HepG2 (cell line): ENCODE data around the gene PTPRM. TPM values are rescaled to one million over a fixed set of nuclear protein-coding genes. Genes with fewer than 3 reads are reported as not detected.

Experiments
- AKNA ChIP-seq: sonication (generic); formaldehyde crosslinking; IDR thresholded peaks from 2 replicates; pipeline ENCODE4 v1.4.0; 2020; ENCODE audit warnings: missing genetic modification reagents, borderline replicate concordance
- CBFB ChIP-seq: sonication (generic); formaldehyde crosslinking; IDR thresholded peaks from 2 replicates; pipeline ENCODE4 v1.4.0; 2020; ENCODE audit warnings: missing genetic modification reagents
- FOXP1 ChIP-seq, 2 experiments: fragments of 450-650 bp in 1 of 2; IDR thresholded peaks; 2 replicates each; pipeline ENCODE4 v1.6.1; 2017 to 2018; ENCODE audit warnings: antibody characterized with exemption in 1 of 2
- GZF1 ChIP-seq: sonication (generic); formaldehyde crosslinking; IDR thresholded peaks from 2 replicates; pipeline ENCODE4 v1.5.1; 2020; ENCODE audit warnings: mild to moderate bottlenecking, missing genetic modification reagents
- HOMEZ ChIP-seq: IDR thresholded peaks from 2 replicates; pipeline ENCODE4 v1.6.1; 2016; ENCODE audit warnings: low read depth
- JUN ChIP-seq: sonication (generic); formaldehyde crosslinking; IDR thresholded peaks from 2 replicates; pipeline ENCODE4 v1.4.0; 2020; ENCODE audit warnings: mild to moderate bottlenecking, missing genetic modification reagents
- SAFB2 ChIP-seq: sonication (generic); formaldehyde crosslinking; IDR thresholded peaks from 2 replicates; pipeline ENCODE4 v1.5.1; 2020; ENCODE audit warnings: missing genetic modification reagents, low read depth, mild to moderate bottlenecking, borderline replicate concordance
- TRIM22 ChIP-seq: fragments of 450-650 bp; IDR thresholded peaks from 2 replicates; pipeline ENCODE4 v1.6.1; 2017
- ZNF264 ChIP-seq: sonication (generic); formaldehyde crosslinking; IDR thresholded peaks from 2 replicates; pipeline ENCODE4 v1.4.0; 2020; ENCODE audit warnings: missing genetic modification reagents
- ZNF530 ChIP-seq: sonication (generic); formaldehyde crosslinking; IDR thresholded peaks from 2 replicates; pipeline ENCODE4 v1.5.0; 2020; ENCODE audit warnings: low read depth, mild to moderate bottlenecking, missing genetic modification reagents
- ZNF691 ChIP-seq: sonication (generic); formaldehyde crosslinking; IDR thresholded peaks from 2 replicates; pipeline ENCODE4 v1.4.0; 2020; ENCODE audit warnings: missing genetic modification reagents, low read depth, mild to moderate bottlenecking, borderline replicate concordance
- ZNF703 ChIP-seq: sonication (generic); formaldehyde crosslinking; IDR thresholded peaks from 2 replicates; pipeline ENCODE4 v1.5.1; 2020; ENCODE audit warnings: missing genetic modification reagents, mild to moderate bottlenecking, moderate library complexity, borderline replicate concordance
- ZSCAN25 ChIP-seq: sonication (generic); formaldehyde crosslinking; IDR thresholded peaks from 2 replicates; pipeline ENCODE4 v1.8.0; 2022; ENCODE audit warnings: mild to moderate bottlenecking, missing genetic modification reagents
- polyA plus RNA-seq, 8 experiments: library from polyadenylated mRNA; depleted of rRNA in 3 of 8; stranded (reverse) in 7 of 8; unstranded in 1 of 8; fragments of >200 nt; fragmentation: Illumina TruSeq in 4 of 8; extraction: Trizol in 4 of 8; gene quantifications; 2 replicates each; pipeline versions ENCODE4 v1.2.1 to v1.2.3, GENCODE V29; 2011 to 2016; ENCODE audit warnings: low read depth in 4 of 8, missing spikeins in 1 of 8, mixed read lengths in 1 of 8; ENCODE audit not compliant: insufficient read depth in 1 of 8
- total RNA-seq, 5 experiments: library from RNA; depleted of rRNA; stranded (reverse); fragments of >200 nt; fragmentation: Illumina TruSeq; extraction: Trizol; gene quantifications; 2 replicates each; pipeline ENCODE4 v1.2.3, GENCODE V29; 2016; ENCODE audit warnings: low read depth in 1 of 5
- TF ChIP-seq, protein P1 (sequence below): IDR thresholded peaks from 2 replicates; pipeline ENCODE4 v1.6.1; 2016; ENCODE audit warnings: low read depth, missing genetic modification reagents, missing compliant biosample characterization

Gene PTPRM
- total and polyA plus RNA-seq, 2 of the 13 experiments (the other 11 are each of a cell fraction or from before 2014, with no cell fraction given) = 12.6 to 108 TPM

- TF ChIP-seq ZNF691 (CRISPR knock-in tag) (peak; percentile 55; the same call in 1 of the 2 replicates), FOXP1 (IDR thresholded peaks at IDR 0.05) (peak; percentile 26; the same call in 1 of the 2 replicates), FOXP1 (CRISPR knock-in tag; IDR thresholded peaks at IDR 0.05) (peak; percentile 86), GZF1 (CRISPR knock-in tag) (no peak), ZNF703 (CRISPR knock-in tag) (no peak), JUN (CRISPR knock-in tag) (peak; percentile 98), HOMEZ (peak; percentile 94), SAFB2 (CRISPR knock-in tag) (no peak), ZNF264 (0 out of 2 replicates have a peak, but pooled peaks have one; percentile 63), TRIM22 (no peak), CBFB (CRISPR knock-in tag) (no peak), ZSCAN25 (no peak), ZNF530 (CRISPR knock-in tag) (no peak), AKNA (CRISPR knock-in tag) (no peak)
- TF ChIP-seq, protein P1, sequence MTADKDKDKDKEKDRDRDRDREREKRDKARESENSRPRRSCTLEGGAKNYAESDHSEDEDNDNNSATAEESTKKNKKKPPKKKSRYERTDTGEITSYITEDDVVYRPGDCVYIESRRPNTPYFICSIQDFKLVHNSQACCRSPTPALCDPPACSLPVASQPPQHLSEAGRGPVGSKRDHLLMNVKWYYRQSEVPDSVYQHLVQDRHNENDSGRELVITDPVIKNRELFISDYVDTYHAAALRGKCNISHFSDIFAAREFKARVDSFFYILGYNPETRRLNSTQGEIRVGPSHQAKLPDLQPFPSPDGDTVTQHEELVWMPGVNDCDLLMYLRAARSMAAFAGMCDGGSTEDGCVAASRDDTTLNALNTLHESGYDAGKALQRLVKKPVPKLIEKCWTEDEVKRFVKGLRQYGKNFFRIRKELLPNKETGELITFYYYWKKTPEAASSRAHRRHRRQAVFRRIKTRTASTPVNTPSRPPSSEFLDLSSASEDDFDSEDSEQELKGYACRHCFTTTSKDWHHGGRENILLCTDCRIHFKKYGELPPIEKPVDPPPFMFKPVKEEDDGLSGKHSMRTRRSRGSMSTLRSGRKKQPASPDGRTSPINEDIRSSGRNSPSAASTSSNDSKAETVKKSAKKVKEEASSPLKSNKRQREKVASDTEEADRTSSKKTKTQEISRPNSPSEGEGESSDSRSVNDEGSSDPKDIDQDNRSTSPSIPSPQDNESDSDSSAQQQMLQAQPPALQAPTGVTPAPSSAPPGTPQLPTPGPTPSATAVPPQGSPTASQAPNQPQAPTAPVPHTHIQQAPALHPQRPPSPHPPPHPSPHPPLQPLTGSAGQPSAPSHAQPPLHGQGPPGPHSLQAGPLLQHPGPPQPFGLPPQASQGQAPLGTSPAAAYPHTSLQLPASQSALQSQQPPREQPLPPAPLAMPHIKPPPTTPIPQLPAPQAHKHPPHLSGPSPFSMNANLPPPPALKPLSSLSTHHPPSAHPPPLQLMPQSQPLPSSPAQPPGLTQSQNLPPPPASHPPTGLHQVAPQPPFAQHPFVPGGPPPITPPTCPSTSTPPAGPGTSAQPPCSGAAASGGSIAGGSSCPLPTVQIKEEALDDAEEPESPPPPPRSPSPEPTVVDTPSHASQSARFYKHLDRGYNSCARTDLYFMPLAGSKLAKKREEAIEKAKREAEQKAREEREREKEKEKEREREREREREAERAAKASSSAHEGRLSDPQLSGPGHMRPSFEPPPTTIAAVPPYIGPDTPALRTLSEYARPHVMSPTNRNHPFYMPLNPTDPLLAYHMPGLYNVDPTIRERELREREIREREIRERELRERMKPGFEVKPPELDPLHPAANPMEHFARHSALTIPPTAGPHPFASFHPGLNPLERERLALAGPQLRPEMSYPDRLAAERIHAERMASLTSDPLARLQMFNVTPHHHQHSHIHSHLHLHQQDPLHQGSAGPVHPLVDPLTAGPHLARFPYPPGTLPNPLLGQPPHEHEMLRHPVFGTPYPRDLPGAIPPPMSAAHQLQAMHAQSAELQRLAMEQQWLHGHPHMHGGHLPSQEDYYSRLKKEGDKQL (CRISPR knock-in tag) = peak; percentile 60; the same call in 1 of the 2 replicates
Measured at GRCh38 chr18:8341481-8342230, 774.5 kb downstream of the PTPRM start (continued).
